ENCODE measurements around the gene UCK2. TPM values are rescaled to one million over a fixed set of nuclear protein-coding genes. Genes with fewer than 3 reads are reported as not detected.

Gene UCK2
- total RNA-seq, 1 donor: 61.7 TPM

GRCh38 chr1:165930961-165931360 lies 103.5 kb downstream of the UCK2 start:
- no peak overlapping the region for H3K4me3 ChIP-seq (ENCODE audit: low read depth, low read length)
- DNase-seq (ENCODE audit: low read depth): no peak
- no peak for TF ChIP-seq CTCF (IDR thresholded peaks at IDR 0.05; ENCODE audit: insufficient read depth, low read length)

- no peak for DNase-seq (ENCODE audit: low read depth)
- no peak for TF ChIP-seq CTCF (IDR thresholded peaks at IDR 0.05; ENCODE audit: insufficient read depth, low read length)
- H3K4me3 ChIP-seq (ENCODE audit: low read depth, low read length): no peak overlapping the region
These were observed 106.2 kb downstream of the UCK2 start for GRCh38 chr1:165933446-165934170.

- H3K4me3 ChIP-seq (ENCODE audit: low read depth, low read length): no peak overlapping the region
- no peak for DNase-seq (ENCODE audit: low read depth)
- no peak for TF ChIP-seq CTCF (IDR thresholded peaks at IDR 0.05; ENCODE audit: insufficient read depth, low read length)
These were observed 109.1 kb downstream of the UCK2 start for GRCh38 chr1:165936542-165936941.

GRCh38 chr1:165937829-165938228 lies 110.4 kb downstream of the UCK2 start:
- no peak for DNase-seq (ENCODE audit: low read depth)
- no peak overlapping the region for H3K4me3 ChIP-seq (ENCODE audit: low read depth, low read length)
- TF ChIP-seq CTCF (IDR thresholded peaks at IDR 0.05; ENCODE audit: insufficient read depth, low read length): no peak

- DNase-seq (ENCODE audit: low read depth): no peak
- no peak for TF ChIP-seq CTCF (IDR thresholded peaks at IDR 0.05; ENCODE audit: insufficient read depth, low read length)
- no peak overlapping the region for H3K4me3 ChIP-seq (ENCODE audit: low read depth, low read length)
These were observed 111.4 kb downstream of the UCK2 start for GRCh38 chr1:165938844-165939243.

- no peak overlapping the region for H3K4me3 ChIP-seq (ENCODE audit: low read depth, low read length)
- DNase-seq (ENCODE audit: low read depth): no peak
- TF ChIP-seq CTCF (IDR thresholded peaks at IDR 0.05; ENCODE audit: insufficient read depth, low read length): no peak
These were observed 114.1 kb downstream of the UCK2 start for GRCh38 chr1:165941531-165941930.

- no peak for TF ChIP-seq CTCF (IDR thresholded peaks at IDR 0.05; ENCODE audit: insufficient read depth, low read length)
- H3K4me3 ChIP-seq (ENCODE audit: low read depth, low read length): no peak overlapping the region
- DNase-seq (ENCODE audit: low read depth): no peak
These were observed 114.6 kb downstream of the UCK2 start for GRCh38 chr1:165942062-165942461.

Data from fibroblast of the aortic adventitia (primary cell).